ENCODE measurements around the gene RAB3B.
"Not testable (repeated sequence)": the region's sequence is repeated elsewhere in the genome, so short reads cannot be mapped to it uniquely, and the experiment has no call there.

RAB3B gene, protein sequence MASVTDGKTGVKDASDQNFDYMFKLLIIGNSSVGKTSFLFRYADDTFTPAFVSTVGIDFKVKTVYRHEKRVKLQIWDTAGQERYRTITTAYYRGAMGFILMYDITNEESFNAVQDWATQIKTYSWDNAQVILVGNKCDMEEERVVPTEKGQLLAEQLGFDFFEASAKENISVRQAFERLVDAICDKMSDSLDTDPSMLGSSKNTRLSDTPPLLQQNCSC

GRCh38 chr1:51990478-51990965 is at the start of gene RAB3B:
Gene RAB3B (minus strand): TSS chr1:51990700. CDS start chr1:51977117, 13,583 bp downstream.
- peak; percentile 63 to 64 for DNase-seq (ENCODE audit: low read depth in 2 of 2)

DNA sequence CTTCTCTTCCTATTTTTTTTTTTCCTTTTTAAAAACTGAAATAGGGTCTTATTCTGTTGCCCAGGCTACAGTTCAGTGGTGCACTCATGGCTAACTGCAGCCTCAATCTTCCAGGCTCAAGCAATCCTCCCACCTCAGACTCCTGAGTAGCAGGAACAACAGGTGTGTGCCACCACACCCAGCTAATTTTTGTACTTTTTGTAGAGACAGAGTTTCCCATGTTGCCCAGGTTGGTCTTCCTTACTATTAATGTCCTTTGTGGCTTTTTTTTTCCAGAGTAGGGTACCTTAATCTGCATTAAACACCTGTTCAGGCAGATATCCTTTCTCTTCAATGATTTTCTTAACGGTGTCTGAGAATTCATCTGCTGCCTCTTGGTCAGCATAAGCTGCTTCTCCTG is 47.4 kb upstream of the RAB3B start:
- DNase-seq (ENCODE audit: low read depth in 2 of 2): no peak

DNA sequence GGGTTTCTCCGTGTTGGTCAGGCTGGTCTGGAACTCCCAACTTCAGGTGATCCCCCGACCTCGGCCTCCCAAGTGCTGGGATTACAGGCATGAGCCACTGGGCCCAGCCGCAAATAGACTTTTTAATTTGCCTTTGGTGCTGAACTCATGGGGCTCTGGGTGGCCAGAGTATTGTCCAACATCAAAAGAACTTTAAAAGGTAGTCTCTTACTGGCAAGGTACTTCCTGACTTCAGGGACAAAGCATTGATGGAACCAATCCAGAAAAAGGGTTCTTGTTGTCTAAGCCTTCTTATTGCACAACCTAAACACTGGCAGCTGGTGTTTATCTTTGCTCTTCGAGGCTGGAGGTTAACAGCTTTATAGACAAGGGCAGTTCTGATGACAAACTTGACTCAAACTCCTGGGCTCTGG is 46.9 kb upstream of the RAB3B start:
- DNase-seq (ENCODE audit: low read depth in 2 of 2): no peak

GRCh38 chr1:52034050-52034384 is 43.5 kb upstream of the RAB3B start:
- no peak for DNase-seq (ENCODE audit: low read depth in 2 of 2)

DNA sequence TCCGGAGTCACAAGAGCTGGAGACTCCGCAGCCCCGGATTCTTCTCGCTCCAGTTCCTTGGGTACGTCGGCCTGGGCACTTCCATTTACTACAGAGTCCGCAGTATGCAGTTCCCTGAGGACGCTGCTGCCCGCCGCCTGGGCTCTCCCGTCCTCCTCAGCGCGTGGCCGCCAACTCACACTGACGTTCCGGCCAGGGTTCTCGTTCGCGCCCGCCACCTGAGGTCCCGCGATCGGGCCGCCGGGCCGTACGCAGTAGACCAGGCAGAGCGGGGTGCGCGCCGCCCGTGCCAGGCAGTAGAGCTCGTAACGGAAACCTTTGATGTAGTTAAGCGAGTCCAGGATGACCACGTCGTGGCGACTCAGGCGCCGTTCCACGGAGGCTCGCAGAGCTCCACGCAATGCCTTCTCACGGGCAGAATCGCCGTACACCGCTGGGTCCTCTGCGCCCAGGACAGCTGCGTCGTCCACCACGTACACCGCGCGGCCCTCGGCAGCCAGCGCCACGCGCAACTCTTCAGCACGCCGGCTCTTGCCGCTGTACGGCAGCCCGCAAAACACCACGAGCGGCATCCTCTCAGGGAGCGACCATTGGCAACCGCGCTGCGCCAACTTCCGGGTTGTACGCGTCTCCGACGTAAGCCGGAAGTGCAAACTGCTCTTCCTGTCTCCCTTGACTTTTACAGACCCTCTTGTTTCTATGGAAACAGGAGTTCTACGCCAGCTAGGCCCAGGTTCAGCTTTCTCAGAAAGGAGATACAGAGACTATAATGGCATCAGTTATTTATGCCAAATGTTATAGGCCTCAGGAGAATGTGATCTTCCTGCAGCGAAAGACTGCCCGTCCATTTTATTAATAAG is 42.9 kb upstream of the RAB3B start, which contains the start of gene KTI12:
KTI12 (minus strand) TSS at position 621 of the 860 bp plus-strand sequence; CDS start at position 572, 49 bp downstream.
- peak; percentile 77 to 81 for DNase-seq (ENCODE audit: low read depth in 2 of 2)

- DNase-seq (ENCODE audit: low read depth in 2 of 2): no peak
Measured at GRCh38 chr1:52032785-52033131, 42.3 kb upstream of the RAB3B start.

DNA sequence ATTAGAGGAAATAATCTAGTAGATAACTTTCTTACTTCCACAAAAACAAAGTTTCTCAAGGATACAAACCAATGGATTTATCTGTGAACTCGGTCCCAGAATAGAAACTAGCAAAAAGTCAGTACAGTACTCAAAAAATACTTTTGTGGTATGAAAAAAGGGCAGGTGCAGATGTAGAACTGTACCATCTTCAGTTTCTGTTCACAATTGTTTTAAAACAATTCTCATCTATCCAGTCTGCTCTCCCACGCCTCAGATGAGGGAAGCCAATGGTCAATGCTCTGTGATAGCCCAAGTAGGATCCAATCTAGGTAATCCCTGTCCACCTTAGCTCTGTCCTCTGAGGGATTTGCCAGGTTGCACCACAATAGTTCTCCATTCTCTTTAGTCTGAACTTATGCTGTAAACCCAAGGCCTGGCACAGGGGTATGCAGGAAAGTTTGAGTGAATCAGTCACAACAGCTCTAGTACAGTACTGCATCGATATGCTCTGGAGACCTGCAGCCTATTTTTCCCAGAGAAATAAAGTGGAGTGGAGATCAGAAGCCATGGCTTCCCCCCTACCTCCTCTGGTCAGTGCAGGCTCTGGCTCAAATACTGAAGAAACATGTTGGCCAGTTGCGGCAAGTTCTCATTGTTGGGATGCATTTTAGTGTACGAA is 41.8 kb upstream of the RAB3B start:
- no peak for DNase-seq (ENCODE audit: low read depth in 2 of 2)

DNA sequence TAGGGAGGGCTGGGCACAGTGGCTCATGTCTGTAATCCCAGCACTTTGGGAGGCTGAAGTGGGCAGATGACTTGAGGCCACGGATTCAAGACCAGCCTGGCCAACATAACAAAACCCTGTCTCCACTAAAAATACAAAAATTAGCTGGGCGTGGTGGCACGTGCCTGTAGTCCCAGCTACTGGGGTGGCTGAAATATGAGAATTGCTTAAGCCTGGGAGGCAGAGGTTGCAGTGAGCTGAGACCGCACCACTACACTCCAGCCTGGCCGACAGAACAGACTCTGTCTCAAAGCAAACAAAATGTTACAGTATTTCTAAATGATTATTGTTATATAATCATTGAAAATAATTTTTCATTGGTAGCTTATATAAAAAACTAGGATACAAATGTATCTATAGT is 38.3 kb upstream of the RAB3B start:
- DNase-seq (ENCODE audit: low read depth in 2 of 2): not testable (repeated sequence)

DNA sequence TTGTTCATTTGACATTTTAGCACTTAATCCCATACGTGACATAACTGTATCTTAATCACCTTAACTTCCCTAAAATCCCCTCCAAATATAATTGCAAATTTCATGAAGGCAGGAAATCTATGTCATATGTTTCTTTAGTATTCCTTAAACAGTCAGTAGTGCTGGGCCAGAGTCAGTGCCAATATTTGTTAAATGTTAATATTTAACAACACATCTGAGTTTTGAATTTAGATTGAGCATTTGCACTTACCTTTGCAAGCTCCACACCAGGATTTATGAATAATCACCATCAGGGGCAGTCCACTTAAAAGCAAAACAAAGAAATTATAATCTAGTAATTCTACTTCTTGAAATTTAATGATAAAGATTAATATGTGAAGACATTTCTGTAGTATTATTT is 37.8 kb upstream of the RAB3B start:
- no peak for DNase-seq (ENCODE audit: low read depth in 2 of 2)

DNA sequence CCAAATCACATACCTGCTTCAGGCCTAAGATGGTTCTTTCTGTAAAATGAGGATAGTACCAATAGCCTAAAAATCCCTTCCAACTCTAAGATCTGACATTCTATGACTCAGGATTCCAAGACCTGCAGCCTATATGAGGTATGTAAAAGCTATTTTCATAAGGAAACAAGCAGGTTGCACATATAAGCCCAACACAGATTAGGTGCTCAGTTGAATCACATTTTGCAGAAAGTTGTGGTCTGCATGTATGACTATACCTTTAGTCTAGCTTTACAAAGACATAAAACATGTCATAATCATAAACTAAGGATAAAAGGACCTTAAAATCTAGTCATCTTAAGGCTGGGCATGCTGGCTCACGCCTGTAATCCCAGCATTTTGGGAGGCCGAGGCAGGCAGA is 35.8 kb upstream of the RAB3B start:
- no peak for DNase-seq (ENCODE audit: low read depth in 2 of 2)

- no peak for DNase-seq (ENCODE audit: low read depth in 2 of 2)
Measured at GRCh38 chr1:52022133-52022532, 31.6 kb upstream of the RAB3B start.

GRCh38 chr1:52008071-52008809 is 17.7 kb upstream of the RAB3B start:
- no peak for DNase-seq (ENCODE audit: low read depth in 2 of 2)

DNA sequence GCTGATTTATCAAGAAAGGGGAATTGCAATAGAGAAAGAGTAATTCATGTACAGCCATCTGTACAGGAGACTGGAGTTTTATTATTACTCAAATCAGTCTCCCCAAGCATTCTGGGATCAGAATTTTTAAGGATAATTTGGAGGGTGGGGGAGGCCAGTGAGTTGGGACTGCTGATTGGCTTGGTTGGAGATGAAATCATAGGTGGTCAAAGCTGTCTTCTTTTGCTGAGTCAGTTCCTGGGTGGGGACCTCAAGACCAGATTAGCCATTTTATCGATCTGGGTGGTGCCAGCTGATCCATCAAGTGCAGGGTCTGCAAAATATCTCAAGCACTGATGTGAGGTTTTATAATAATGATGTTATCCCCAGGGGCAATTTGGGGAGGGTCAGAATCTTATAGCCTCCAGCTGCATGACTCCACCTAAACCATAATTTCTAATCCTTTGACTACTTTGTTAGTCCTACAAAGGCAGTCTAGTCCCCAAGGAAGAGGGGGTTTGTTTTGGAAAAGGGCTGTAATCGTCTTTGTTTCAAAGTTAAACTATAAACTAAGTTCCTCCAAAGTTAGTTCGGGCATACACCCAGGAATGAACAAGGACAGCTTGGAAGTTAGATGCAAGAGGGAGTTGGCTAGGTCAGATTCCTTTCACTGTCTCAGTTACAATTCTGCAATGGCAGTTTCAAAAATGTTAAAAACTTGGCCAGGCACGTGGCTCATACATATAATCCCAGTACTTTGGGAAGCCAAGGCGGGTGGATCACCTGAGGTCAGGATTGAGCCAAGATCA is 16.9 kb upstream of the RAB3B start:
- no peak for DNase-seq (ENCODE audit: low read depth in 2 of 2)

DNA sequence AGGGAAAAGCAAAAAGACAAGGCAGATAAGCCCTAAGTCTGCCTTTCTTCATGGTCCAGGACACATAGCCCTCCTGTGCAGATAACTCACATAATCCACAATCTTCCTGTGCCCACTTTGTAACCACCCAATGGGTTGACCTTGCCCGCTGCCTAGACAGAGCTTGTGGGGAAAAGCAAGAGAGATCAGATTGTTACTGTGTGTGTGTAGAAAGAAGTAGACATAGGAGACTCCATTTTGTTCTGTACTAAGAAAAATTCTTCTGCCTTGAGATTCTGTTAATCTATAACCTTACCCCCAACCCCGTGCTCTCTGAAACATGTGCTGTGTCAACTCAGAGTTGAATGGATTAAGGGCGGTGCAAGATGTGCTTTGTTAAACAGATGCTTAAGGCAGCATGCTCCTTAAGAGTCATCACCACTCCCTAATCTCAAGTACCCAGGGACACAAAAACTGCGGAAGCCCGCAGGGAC is 15.6 kb upstream of the RAB3B start:
- not testable (repeated sequence) for DNase-seq (ENCODE audit: low read depth in 2 of 2)

GRCh38 chr1:52005548-52005947 is 15.0 kb upstream of the RAB3B start:
- DNase-seq (ENCODE audit: low read depth in 2 of 2): not testable (repeated sequence)

DNA sequence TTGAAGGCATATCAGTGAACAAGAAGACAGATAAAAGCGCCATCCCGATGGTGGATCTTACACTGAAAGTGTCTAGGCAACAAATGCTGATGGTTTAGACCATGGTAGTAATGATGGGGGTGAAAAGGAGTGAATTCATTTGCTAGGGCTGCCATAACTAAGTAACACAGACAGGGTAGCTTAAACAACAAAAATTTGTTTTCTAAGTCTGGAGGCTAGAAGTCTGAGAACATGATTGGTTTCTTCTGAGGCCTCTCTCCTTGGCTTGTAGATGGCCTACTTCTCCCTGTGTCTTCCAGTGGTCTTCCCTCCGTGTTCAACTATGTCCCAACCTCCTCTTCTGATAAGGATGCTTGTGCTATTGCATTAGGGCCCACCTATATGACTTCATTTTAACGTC is 13.4 kb upstream of the RAB3B start:
- DNase-seq (ENCODE audit: low read depth in 2 of 2): no peak

DNA sequence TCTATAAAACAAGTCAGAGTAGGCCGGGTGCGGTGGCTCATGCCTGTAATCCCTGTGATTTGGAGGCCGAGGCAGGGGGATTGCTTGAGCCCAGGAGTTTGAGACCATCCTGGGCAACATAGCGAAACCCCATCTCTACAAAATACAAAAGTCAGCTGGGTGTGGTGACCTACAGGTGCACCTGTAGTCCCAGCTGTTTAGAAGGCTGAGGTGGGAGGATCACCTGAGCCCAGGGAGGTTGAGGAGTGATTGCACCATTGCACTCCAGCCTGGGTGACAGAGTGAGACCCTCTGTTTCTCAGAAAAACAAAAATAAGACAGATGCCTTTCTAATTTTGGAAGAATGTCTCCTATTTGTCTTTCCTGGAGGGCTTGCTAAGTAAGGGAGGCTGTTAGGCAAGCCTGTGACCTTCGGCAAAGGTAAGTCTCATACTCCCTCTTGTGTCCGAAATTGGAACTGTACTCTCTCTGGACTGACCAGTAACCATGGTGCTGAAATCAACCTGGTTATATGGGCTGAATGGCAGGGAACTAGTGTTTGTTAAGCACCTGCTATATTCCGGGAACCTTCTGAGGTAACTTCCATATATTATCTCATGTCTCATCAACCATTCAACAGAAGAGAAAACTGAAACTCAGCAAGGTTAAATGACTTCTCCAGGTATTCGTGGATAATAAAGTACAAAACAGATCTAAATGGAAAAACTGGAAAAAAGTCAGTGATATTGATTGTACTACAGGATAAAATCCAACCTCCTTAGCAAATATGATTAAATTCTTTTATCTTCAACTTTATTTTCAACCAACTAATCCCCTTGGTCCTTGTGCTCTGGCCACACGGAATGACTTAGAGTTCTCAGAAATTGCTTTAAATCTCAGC is 11.8 kb upstream of the RAB3B start:
- DNase-seq (ENCODE audit: low read depth in 2 of 2): peak in 1 of 2 donors; percentile 32

GRCh38 chr1:51998701-51999100 is 8.2 kb upstream of the RAB3B start:
- DNase-seq (ENCODE audit: low read depth in 2 of 2): no peak

DNA sequence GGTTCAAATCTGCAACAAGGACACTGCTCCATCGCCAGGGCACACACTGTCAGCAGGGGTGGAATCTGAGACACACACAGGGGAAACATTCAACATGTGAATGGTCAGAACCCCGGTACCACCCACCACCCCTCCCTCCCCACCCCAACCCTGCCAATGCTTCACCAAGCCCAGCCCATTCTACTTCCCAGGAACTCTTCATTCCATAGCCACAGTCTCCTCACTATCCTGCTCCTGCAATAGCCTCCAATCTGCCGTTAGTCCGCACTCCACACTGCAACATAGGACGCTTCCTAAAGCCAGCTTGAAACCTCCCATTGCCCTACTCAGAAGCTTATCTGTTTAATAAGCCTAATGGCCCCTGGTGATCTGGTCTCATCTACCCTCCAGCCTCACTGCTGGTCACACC is 7.5 kb upstream of the RAB3B start:
- DNase-seq (ENCODE audit: low read depth in 2 of 2): no peak
